Esophagus squamous epithelium (tissue), 4 donors: Measurements from ENCODE around the gene MAPRE2.

Experiments used
- CTCF ChIP-seq, 6 experiments: fragments of 450-650 bp in 4 of 6; fragments of 200-600 bp in 2 of 6; sonication (generic) in 2 of 6; IDR thresholded peaks; one replicate each; pipeline ENCODE4 v1.5.1; 2016 to 2019; ENCODE audit warnings: antibody characterized with exemption in 6 of 6, mild to moderate bottlenecking in 4 of 6, moderate library complexity in 4 of 6
- POLR2A ChIP-seq, 4 donors: fragments of 450-650 bp; IDR thresholded peaks; one replicate each; pipeline ENCODE4 v1.6.1; 2017; ENCODE audit warnings: antibody characterized with exemption in 4 of 4, mild to moderate bottlenecking in 4 of 4, moderate library complexity in 3 of 4

GRCh38 chr18:35167332-35167731 is 126.1 kb downstream of the MAPRE2 start:
- TF ChIP-seq CTCF (IDR thresholded peaks at IDR 0.05) (no peak), POLR2A (IDR thresholded peaks at IDR 0.05) (no peak)
